Panc1 (cell line): ENCODE data around the gene RAB11FIP2. TPM values are rescaled to one million over a fixed set of nuclear protein-coding genes. Genes with fewer than 3 reads are reported as not detected.

ENCODE experiments used
- ATAC-seq: fragments of 200-7000 bp; cut with Tn5 transposase; 2 replicates; pipeline ENCODE4 v1.9.1; 2020; ENCODE audit warnings: mild to moderate bottlenecking, moderate library complexity
- BruUV-seq: library from RNA; stranded (reverse); fragments of 400-500 nt; replicated peaks from 2 replicates; lab custom pipeline; 2021; lab: Mats Ljungman, UMichigan
- CTCF ChIA-PET: fragments of 300-600 bp; sonication (Branson Sonifier 250); formaldehyde crosslinking; loops from one replicate; lab custom pipeline; 2022; ENCODE audit warnings: antibody characterized with exemption; lab: Charles Lee
- POLR2A ChIA-PET: fragments of 300-600 bp; sonication (Branson Sonifier 250); formaldehyde crosslinking; loops from one replicate; lab custom pipeline; 2022; ENCODE audit warnings: antibody characterized with exemption; lab: Charles Lee
- DNase-seq: peaks from one replicate; pipeline ENCODE4 v3.0.0-alpha.2; 2010; ENCODE audit warnings: low read depth, low spot score
- H3K27ac ChIP-seq: 2 replicates; pipeline ENCODE4 v1.5.1; 2011; ENCODE audit warnings: mild to moderate bottlenecking, low read length, inconsistent platforms
- H3K27me3 ChIP-seq: fragments of 200-500 bp; sonication (Bioruptor generic); 2 replicates; pipeline ENCODE4 v1.6.0; 2014; ENCODE audit warnings: low read length, inconsistent platforms; ENCODE audit not compliant: control insufficient read depth, insufficient read depth
- H3K36me3 ChIP-seq: fragments of 200-500 bp; sonication (Bioruptor generic); 2 replicates; pipeline ENCODE4 v1.5.1; 2014; ENCODE audit warnings: inconsistent platforms, mild to moderate bottlenecking, low read length, moderate library complexity; ENCODE audit not compliant: control insufficient read depth, insufficient read depth
- H3K4me1 ChIP-seq: 2 replicates; pipeline ENCODE4 v1.5.1; 2011; ENCODE audit warnings: inconsistent platforms, mild to moderate bottlenecking, low read length, moderate library complexity; ENCODE audit not compliant: control insufficient read depth, insufficient read depth
- H3K4me3 ChIP-seq, 2 experiments: 2 replicates each; pipeline ENCODE4 v1.5.1; 2011 to 2012; ENCODE audit warnings: low read depth in 2 of 2, low read length in 2 of 2, mild to moderate bottlenecking in 2 of 2, inconsistent platforms in 1 of 2, moderate library complexity in 1 of 2
- H3K9me3 ChIP-seq: fragments of 200-500 bp; sonication (Bioruptor generic); 2 replicates; pipeline ENCODE4 v1.5.1; 2014; ENCODE audit warnings: low read depth, mild to moderate bottlenecking, inconsistent platforms, low read length, moderate library complexity; ENCODE audit not compliant: control insufficient read depth, insufficient read depth
- CTCF ChIP-seq: fragments of 450-650 bp; IDR thresholded peaks from 2 replicates; pipeline ENCODE4 v1.5.1; 2017; ENCODE audit warnings: mild to moderate bottlenecking
- POLR2AphosphoS5 ChIP-seq: IDR thresholded peaks from 2 replicates; pipeline ENCODE4 v1.6.1; 2012; ENCODE audit warnings: mild to moderate bottlenecking, low read depth, low read length, moderate library complexity
- REST ChIP-seq, 2 experiments: IDR thresholded peaks; 2 replicates each; pipeline ENCODE4 v1.6.1; 2011 to 2012; ENCODE audit warnings: low read depth in 2 of 2, control low read depth in 1 of 2, low read length in 1 of 2, mild to moderate bottlenecking in 1 of 2, moderate library complexity in 1 of 2; ENCODE audit not compliant: insufficient read depth in 1 of 2
- SIN3A ChIP-seq: IDR thresholded peaks from 2 replicates; pipeline ENCODE4 v1.6.1; 2012; ENCODE audit warnings: low read depth, mild to moderate bottlenecking, low read length, moderate library complexity, borderline replicate concordance; ENCODE audit not compliant: insufficient read depth
- TCF7L2 ChIP-seq: IDR thresholded peaks from 2 replicates; pipeline ENCODE4 v1.6.1; 2011; ENCODE audit warnings: mild to moderate bottlenecking, low read depth, low read length, inconsistent platforms
- in situ Hi-C: cut with HindIII; loops from 2 replicates; pipeline ENCODE4 v1.10.0; 2016; ENCODE audit warnings: low sequenced_read_pairs, low pct_unique_long_range_greater_than_20kb
- intact Hi-C: fragments of 100-400 bp; cut with micrococcal nuclease; formaldehyde crosslinking; loops from one replicate; pipeline ENCODE4 v1.10.0; 2022; ENCODE audit not compliant: unreplicated experiment
- total RNA-seq: library from RNA; stranded (reverse); gene quantifications from one replicate; pipeline ENCODE4 v1.2.1, GENCODE V29; 2021; ENCODE audit not compliant: unreplicated experiment

RAB11FIP2 gene
- total RNA-seq, 1 experiment from 2014 or later: 18.1 TPM

GRCh38 chr10:117955176-117955575 is 91.6 kb downstream of the RAB11FIP2 start:
- H3K36me3 ChIP-seq: no peaks in the 10 kb centered on the region
- H3K27me3 ChIP-seq: no peaks in the 10 kb centered on the region; the same call in none of the 2 replicates
- H3K4me3 ChIP-seq: no peak overlapping the region
- ATAC-seq (no peak), DNase-seq (no peak)
- no peaks in the 10 kb centered on the region for H3K9me3 ChIP-seq
- intact Hi-C loops (no loop called here), in situ Hi-C loops (no loop called here)
- CTCF ChIA-PET: no interaction called here
- no peaks in the 10 kb centered on the region for H3K4me1 ChIP-seq
- H3K27ac ChIP-seq: no peak overlapping the region
- POLR2A ChIA-PET: no interaction called here
- BruUV-seq: no TSS peak
- TF ChIP-seq POLR2AphosphoS5 (no peak), TCF7L2 (no peak), CTCF (no peak), REST (IDR thresholded peaks at IDR 0.05; ENCODE audit: insufficient read depth in 1 of 2, low read depth in 2 of 2, low read length in 1 of 2) (no peak), SIN3A (no peak)
